ENCODE data around the gene PACSIN2.

DNA sequence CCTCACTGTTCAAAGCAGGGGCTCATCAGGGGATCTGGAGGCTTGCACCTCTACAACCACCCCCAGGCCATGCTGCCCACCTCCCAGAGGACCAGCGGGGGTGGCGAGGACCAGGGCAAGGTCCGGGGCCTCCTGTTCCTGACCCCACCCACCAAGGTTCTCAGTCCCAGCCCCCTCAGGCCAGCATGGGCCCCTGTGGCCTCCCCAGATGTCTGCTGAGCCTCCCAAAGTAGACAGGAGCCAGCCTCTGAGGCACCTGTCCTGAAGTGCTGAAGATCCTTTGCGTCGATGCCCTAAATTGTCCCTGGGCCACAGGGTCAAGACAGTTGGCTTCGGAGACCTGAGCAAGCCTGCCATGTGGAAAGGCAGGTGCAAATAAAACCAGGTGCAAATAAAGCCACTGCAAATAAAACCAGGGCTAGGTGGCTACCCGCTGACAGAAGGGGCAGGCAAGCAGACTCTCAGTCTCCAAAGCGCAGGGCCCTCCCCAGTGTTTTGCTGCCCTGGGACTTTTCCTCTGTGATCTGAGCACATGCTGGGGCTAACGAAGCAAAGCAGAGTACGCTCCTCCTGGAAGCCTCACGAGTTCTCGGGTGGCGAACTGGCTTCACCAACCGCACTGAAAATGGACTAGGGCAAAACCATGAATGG lies 135.5 kb downstream of the PACSIN2 start:
- TF ChIP-seq, protein P1, sequence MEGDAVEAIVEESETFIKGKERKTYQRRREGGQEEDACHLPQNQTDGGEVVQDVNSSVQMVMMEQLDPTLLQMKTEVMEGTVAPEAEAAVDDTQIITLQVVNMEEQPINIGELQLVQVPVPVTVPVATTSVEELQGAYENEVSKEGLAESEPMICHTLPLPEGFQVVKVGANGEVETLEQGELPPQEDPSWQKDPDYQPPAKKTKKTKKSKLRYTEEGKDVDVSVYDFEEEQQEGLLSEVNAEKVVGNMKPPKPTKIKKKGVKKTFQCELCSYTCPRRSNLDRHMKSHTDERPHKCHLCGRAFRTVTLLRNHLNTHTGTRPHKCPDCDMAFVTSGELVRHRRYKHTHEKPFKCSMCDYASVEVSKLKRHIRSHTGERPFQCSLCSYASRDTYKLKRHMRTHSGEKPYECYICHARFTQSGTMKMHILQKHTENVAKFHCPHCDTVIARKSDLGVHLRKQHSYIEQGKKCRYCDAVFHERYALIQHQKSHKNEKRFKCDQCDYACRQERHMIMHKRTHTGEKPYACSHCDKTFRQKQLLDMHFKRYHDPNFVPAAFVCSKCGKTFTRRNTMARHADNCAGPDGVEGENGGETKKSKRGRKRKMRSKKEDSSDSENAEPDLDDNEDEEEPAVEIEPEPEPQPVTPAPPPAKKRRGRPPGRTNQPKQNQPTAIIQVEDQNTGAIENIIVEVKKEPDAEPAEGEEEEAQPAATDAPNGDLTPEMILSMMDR (IDR thresholded peaks at IDR 0.05; ENCODE audit: low read length), result no peak
- TF ChIP-seq EZH2 (optimal IDR thresholded peaks at IDR 0.05; ENCODE audit: low read depth, low read length) (no peak), EZH2phosphoT487 (IDR thresholded peaks at IDR 0.05; ENCODE audit: low read length) (no peak)

All from MM.1S (cell line).